ENCODE results near the gene SH3BP5L. TPM values are rescaled to one million over a fixed set of nuclear protein-coding genes. Genes with fewer than 3 reads are reported as not detected.

The SH3BP5L gene
- total and polyA plus RNA-seq, 4 donors = 16.4 to 25.5 (median 17.5) TPM

GRCh38 chr1:248849152-248849551 lies 23.4 kb upstream of the SH3BP5L start:
- H3K27ac ChIP-seq (ENCODE audit: low read depth in 1 of 2, low read length in 1 of 2) = no peak overlapping the region
- H3K27me3 ChIP-seq (ENCODE audit: control insufficient read depth in 3 of 3, insufficient read depth in 3 of 3, low read length in 2 of 3) = no peaks in the 10 kb centered on the region
- no peak overlapping the region for H3K4me3 ChIP-seq
- H3K4me1 ChIP-seq (ENCODE audit: control insufficient read depth in 5 of 5, insufficient read depth in 5 of 5, low read length in 5 of 5) = peaks cover 0 to 3% (median 0%) of the 10 kb centered on the region in 5 donors
- DNase-seq = no peak
- peaks cover 0 to 2% (median 0%) of the 10 kb centered on the region in 4 donors for H3K9me3 ChIP-seq (ENCODE audit: control insufficient read depth in 4 of 4, insufficient read depth in 3 of 4, low read length in 3 of 4)
- H3K9ac ChIP-seq (ENCODE audit: insufficient read depth in 1 of 2, low read length in 2 of 2) = no peak overlapping the region
- no peak for TF ChIP-seq CTCF (IDR thresholded peaks at IDR 0.05; ENCODE audit: control extremely low read depth, extremely low read depth)
- peaks cover 31 to 56% (median 36%) of the 10 kb centered on the region in 4 donors for H3K36me3 ChIP-seq (ENCODE audit: control insufficient read depth in 4 of 4, insufficient read depth in 4 of 4, low read length in 4 of 4)
- WGBS, 2 donors = 72 to 95% methylated on average over 3 of the region's 3 CpGs
- ATAC-seq (ENCODE audit: insufficient read depth, low FRiP score) = no peak

GRCh38 chr1:248848602-248849001 lies 22.9 kb upstream of the SH3BP5L start:
- ATAC-seq (ENCODE audit: insufficient read depth, low FRiP score) (no peak), DNase-seq (no peak)
- TF ChIP-seq CTCF (IDR thresholded peaks at IDR 0.05; ENCODE audit: control extremely low read depth, extremely low read depth) = no peak
- Histone ChIP-seq H3K9ac (ENCODE audit: insufficient read depth in 1 of 2, low read length in 2 of 2) (no peak overlapping the region), H3K36me3 (ENCODE audit: control insufficient read depth in 4 of 4, insufficient read depth in 4 of 4, low read length in 4 of 4) (peaks cover 28 to 56% (median 35%) of the 10 kb centered on the region in 4 donors), H3K27me3 (ENCODE audit: control insufficient read depth in 3 of 3, insufficient read depth in 3 of 3, low read length in 2 of 3) (no peaks in the 10 kb centered on the region), H3K4me3 (no peak overlapping the region), H3K4me1 (ENCODE audit: control insufficient read depth in 5 of 5, insufficient read depth in 5 of 5, low read length in 5 of 5) (peaks cover 0 to 3% (median 0%) of the 10 kb centered on the region in 5 donors), H3K9me3 (ENCODE audit: control insufficient read depth in 4 of 4, insufficient read depth in 3 of 4, low read length in 3 of 4) (peaks cover 0 to 2% (median 0%) of the 10 kb centered on the region in 4 donors), H3K27ac (ENCODE audit: low read depth in 1 of 2, low read length in 1 of 2) (no peak overlapping the region)
- WGBS, 2 donors = 93 to 96% methylated on average over 8 of the region's 8 CpGs

- no peak for DNase-seq
Measured at GRCh38 chr1:248847956-248848561, 22.3 kb upstream of the SH3BP5L start.

More at GRCh38 chr1:248847956-248848561, 22.3 kb upstream of the SH3BP5L start:
- peaks cover 0 to 2% (median 0%) of the 10 kb centered on the region in 4 donors for H3K9me3 ChIP-seq (ENCODE audit: control insufficient read depth in 4 of 4, insufficient read depth in 3 of 4, low read length in 3 of 4)
- no peak for ATAC-seq (ENCODE audit: insufficient read depth, low FRiP score)
- peaks cover 25 to 56% (median 34%) of the 10 kb centered on the region in 4 donors for H3K36me3 ChIP-seq (ENCODE audit: control insufficient read depth in 4 of 4, insufficient read depth in 4 of 4, low read length in 4 of 4)
- no peaks in the 10 kb centered on the region for H3K27me3 ChIP-seq (ENCODE audit: control insufficient read depth in 3 of 3, insufficient read depth in 3 of 3, low read length in 2 of 3)
- no peak for TF ChIP-seq CTCF (IDR thresholded peaks at IDR 0.05; ENCODE audit: control extremely low read depth, extremely low read depth)
- H3K27ac ChIP-seq (ENCODE audit: low read depth in 1 of 2, low read length in 1 of 2) = no peak overlapping the region
- H3K4me3 ChIP-seq = no peak overlapping the region
- WGBS, 2 donors = 97 to 98% methylated on average over 72 of the region's 72 CpGs
- H3K4me1 ChIP-seq (ENCODE audit: control insufficient read depth in 5 of 5, insufficient read depth in 5 of 5, low read length in 5 of 5) = peaks cover 0 to 3% (median 0%) of the 10 kb centered on the region in 5 donors
- H3K9ac ChIP-seq (ENCODE audit: insufficient read depth in 1 of 2, low read length in 2 of 2) = no peak overlapping the region

All from lung (tissue), 12 donors.